DOHH2 (cell line): ENCODE measurements around the gene LEF1.

Experiments used
- H3F3A ChIP-seq: fragments of 200-600 bp; sonication (generic), shearing (Covaris generic); 2 replicates; pipeline ENCODE4 v1.6.0; 2016; ENCODE audit warnings: antibody characterized with exemption, mild to moderate bottlenecking; ENCODE audit not compliant: control insufficient read depth, insufficient read depth
- H3K27ac ChIP-seq: fragments of 200-600 bp; sonication (generic); 2 replicates; pipeline ENCODE4 v1.5.1; 2014; ENCODE audit warnings: low read depth, mild to moderate bottlenecking, low read length, moderate library complexity
- H3K27me3 ChIP-seq: fragments of 200-600 bp; sonication (generic); 2 replicates; pipeline ENCODE4 v1.6.1; 2014; ENCODE audit warnings: mild to moderate bottlenecking, low read length, mixed read lengths; ENCODE audit not compliant: control insufficient read depth
- H3K36me3 ChIP-seq: fragments of 200-600 bp; sonication (generic); 2 replicates; pipeline ENCODE4 v1.6.1; 2014; ENCODE audit warnings: mild to moderate bottlenecking, low read length, moderate library complexity, mixed read lengths; ENCODE audit not compliant: control insufficient read depth
- H3K4me1 ChIP-seq: fragments of 200-600 bp; sonication (generic); 2 replicates; pipeline ENCODE4 v1.6.1; 2014; ENCODE audit warnings: mild to moderate bottlenecking, low read length, mixed read lengths; ENCODE audit not compliant: control insufficient read depth
- H3K4me2 ChIP-seq: fragments of 200-600 bp; sonication (generic); 2 replicates; pipeline ENCODE4 v1.6.0; 2014; ENCODE audit warnings: mild to moderate bottlenecking, low read length, moderate library complexity
- H3K4me3 ChIP-seq: fragments of 200-600 bp; sonication (generic); 2 replicates; pipeline ENCODE4 v1.5.1; 2014; ENCODE audit warnings: mild to moderate bottlenecking, low read length, mixed read lengths
- H3K79me2 ChIP-seq: fragments of 200-600 bp; sonication (generic); 2 replicates; pipeline ENCODE4 v1.6.1; 2014; ENCODE audit warnings: mild to moderate bottlenecking, low read length, mixed read lengths; ENCODE audit not compliant: control insufficient read depth
- H3K9me2 ChIP-seq: fragments of 200-600 bp; sonication (generic); replicated peaks from 2 replicates; pipeline ENCODE4 v1.6.1; 2014; ENCODE audit warnings: mild to moderate bottlenecking, low read length, mixed read lengths; ENCODE audit not compliant: control insufficient read depth
- H3K9me3 ChIP-seq: fragments of 200-600 bp; sonication (generic); 2 replicates; pipeline ENCODE4 v1.6.1; 2014; ENCODE audit warnings: antibody characterized with exemption, low read length, mixed read lengths; ENCODE audit not compliant: control insufficient read depth, insufficient read depth
- H4K20me1 ChIP-seq: fragments of 200-600 bp; sonication (generic); 2 replicates; pipeline ENCODE4 v1.6.0; 2014; ENCODE audit warnings: low read depth, mild to moderate bottlenecking, antibody characterized with exemption, low read length, moderate library complexity; ENCODE audit not compliant: control insufficient read depth, insufficient read depth
- CTCF ChIP-seq: fragments of 200-600 bp; sonication (generic); IDR thresholded peaks from one replicate; pipeline ENCODE4 v1.5.1; 2014; ENCODE audit warnings: antibody characterized with exemption, mild to moderate bottlenecking, low read depth, low read length; ENCODE audit not compliant: poor library complexity, severe bottlenecking
- EZH2phosphoT487 ChIP-seq: fragments of 200-600 bp; sonication (generic); IDR thresholded peaks from 2 replicates; pipeline ENCODE4 v1.6.1; 2017; ENCODE audit warnings: borderline replicate concordance, mild to moderate bottlenecking, antibody characterized with exemption, low read length, moderate library complexity, mixed read lengths

The LEF1 gene

GRCh38 chr4:108209489-108209888 lies 40.8 kb upstream of the LEF1 start:
- Histone ChIP-seq H3K4me2 (no peak overlapping the region), H3K36me3 (no peaks in the 10 kb centered on the region), H3K79me2 (no peaks in the 10 kb centered on the region), H3K27me3 (0 out of 2 replicates have a peak, but pooled peaks cover 3% of the 10 kb centered on the region), H4K20me1 (no peaks in the 10 kb centered on the region), H3F3A (no peaks in the 10 kb centered on the region), H3K4me1 (no peaks in the 10 kb centered on the region), H3K4me3 (no peak overlapping the region), H3K9me2 (no peaks in the 10 kb centered on the region), H3K27ac (no peak overlapping the region), H3K9me3 (no peaks in the 10 kb centered on the region)
- TF ChIP-seq CTCF (no peak), EZH2phosphoT487 (no peak)

GRCh38 chr4:108205859-108206258 lies 37.1 kb upstream of the LEF1 start:
- TF ChIP-seq EZH2phosphoT487 (no peak), CTCF (no peak)
- Histone ChIP-seq H3F3A (no peaks in the 10 kb centered on the region), H3K4me2 (no peak overlapping the region), H3K27me3 (peaks cover 3% of the 10 kb centered on the region; the same call in 1 of the 2 replicates), H3K36me3 (no peaks in the 10 kb centered on the region), H3K9me3 (no peaks in the 10 kb centered on the region), H4K20me1 (no peaks in the 10 kb centered on the region), H3K9me2 (no peaks in the 10 kb centered on the region), H3K4me3 (no peak overlapping the region), H3K4me1 (no peaks in the 10 kb centered on the region), H3K79me2 (no peaks in the 10 kb centered on the region), H3K27ac (no peak overlapping the region)

GRCh38 chr4:108204518-108204917 lies 35.8 kb upstream of the LEF1 start:
- Histone ChIP-seq H3F3A (no peaks in the 10 kb centered on the region), H3K79me2 (no peaks in the 10 kb centered on the region), H3K9me3 (no peaks in the 10 kb centered on the region), H3K4me1 (no peaks in the 10 kb centered on the region), H3K4me3 (no peak overlapping the region), H3K36me3 (no peaks in the 10 kb centered on the region), H4K20me1 (no peaks in the 10 kb centered on the region), H3K9me2 (no peaks in the 10 kb centered on the region), H3K4me2 (no peak overlapping the region), H3K27me3 (peaks cover 3% of the 10 kb centered on the region; the same call in 1 of the 2 replicates), H3K27ac (no peak overlapping the region)
- TF ChIP-seq CTCF = no peak

GRCh38 chr4:108203377-108203776 lies 34.6 kb upstream of the LEF1 start:
- Histone ChIP-seq H3K27ac (no peak overlapping the region), H3K4me1 (no peaks in the 10 kb centered on the region), H3K9me3 (no peaks in the 10 kb centered on the region), H3K36me3 (no peaks in the 10 kb centered on the region), H3K9me2 (no peaks in the 10 kb centered on the region), H3K4me2 (no peak overlapping the region), H3K79me2 (no peaks in the 10 kb centered on the region), H4K20me1 (no peaks in the 10 kb centered on the region), H3K27me3 (peaks cover 3% of the 10 kb centered on the region; the same call in 1 of the 2 replicates), H3K4me3 (no peak overlapping the region), H3F3A (no peaks in the 10 kb centered on the region)
- TF ChIP-seq CTCF (no peak), EZH2phosphoT487 (no peak)
